ENCODE measurements around the gene GABRP. TPM values are rescaled to one million over a fixed set of nuclear protein-coding genes. Genes with fewer than 3 reads are reported as not detected.
A peak's percentile ranks its signal among the peaks of the same experiment; 100 is the strongest.

GABRP gene, protein sequence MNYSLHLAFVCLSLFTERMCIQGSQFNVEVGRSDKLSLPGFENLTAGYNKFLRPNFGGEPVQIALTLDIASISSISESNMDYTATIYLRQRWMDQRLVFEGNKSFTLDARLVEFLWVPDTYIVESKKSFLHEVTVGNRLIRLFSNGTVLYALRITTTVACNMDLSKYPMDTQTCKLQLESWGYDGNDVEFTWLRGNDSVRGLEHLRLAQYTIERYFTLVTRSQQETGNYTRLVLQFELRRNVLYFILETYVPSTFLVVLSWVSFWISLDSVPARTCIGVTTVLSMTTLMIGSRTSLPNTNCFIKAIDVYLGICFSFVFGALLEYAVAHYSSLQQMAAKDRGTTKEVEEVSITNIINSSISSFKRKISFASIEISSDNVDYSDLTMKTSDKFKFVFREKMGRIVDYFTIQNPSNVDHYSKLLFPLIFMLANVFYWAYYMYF
- total RNA-seq (2014; rRNA removed; shearing (Covaris generic); ENCODE audit: low replicate concordance) = not detected in 2 replicates

DNA sequence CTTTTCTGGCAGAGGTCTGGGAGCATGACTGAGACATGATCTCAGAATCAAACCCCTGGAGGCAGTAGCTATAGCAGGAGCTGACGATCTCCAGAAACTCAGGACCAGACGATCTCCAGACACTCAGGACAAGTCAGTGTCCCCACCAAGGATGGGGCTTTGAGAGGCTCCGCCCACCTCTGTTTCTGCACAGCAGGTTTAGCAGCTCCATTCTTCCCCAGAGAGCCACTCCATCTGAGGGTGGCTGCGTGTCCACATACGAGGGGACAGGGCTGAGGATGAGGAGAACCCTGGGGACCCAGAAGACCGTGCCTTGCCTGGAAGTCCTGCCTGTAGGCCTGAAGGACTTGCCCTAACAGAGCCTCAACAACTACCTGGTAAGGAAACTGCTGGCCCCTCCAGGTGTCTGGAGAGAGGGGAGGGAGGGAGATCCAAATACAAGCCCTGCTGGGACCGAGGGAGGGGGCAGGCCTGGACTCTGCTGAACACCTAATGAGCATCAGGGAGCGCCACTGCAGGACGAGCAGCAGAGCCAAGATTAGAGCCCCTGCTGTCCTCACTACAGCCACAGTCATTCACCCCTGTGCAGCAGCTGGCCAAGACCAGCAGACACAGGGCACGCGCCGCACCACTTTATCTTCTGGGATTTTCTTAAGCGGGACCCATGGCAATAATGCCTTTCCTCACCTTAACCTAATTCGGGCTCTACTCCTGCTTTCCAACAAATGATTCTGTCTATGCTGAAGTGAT is at the start of gene GABRP:
TSS of gene GABRP (plus strand) at position 228 of the 750 bp plus-strand sequence. CDS start 4,891 bp downstream, outside the sequence.
- in situ Hi-C loops (cut with HindIII; ENCODE audit: low pct_unique_long_range_greater_than_20kb, low sequenced_read_pairs) = no loop called here
- DNase-seq (ENCODE audit: low read depth) = no peak

DNA sequence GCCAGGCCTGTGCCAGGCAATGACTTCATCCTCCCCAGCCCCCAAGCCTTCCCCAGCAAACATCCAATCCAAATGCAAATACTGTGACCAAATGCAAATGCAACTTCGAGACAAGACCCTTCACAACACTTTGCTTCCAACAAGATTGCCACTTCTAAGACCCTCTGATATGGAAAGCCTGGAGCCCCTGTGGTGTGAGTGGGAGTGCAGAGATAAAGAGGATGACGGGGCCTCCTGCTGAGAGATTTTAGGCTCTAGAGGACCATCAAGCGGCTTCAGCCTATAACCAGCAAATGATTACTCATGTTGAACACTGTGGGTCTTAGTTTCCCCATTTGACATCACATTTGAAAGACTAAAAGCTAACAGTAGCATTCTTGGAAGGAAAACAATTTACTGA is 46.6 kb upstream of the GABRP start:
- no peak for DNase-seq (ENCODE audit: low read depth)
- in situ Hi-C loops (cut with HindIII; ENCODE audit: low pct_unique_long_range_greater_than_20kb, low sequenced_read_pairs) = no loop called here

DNA sequence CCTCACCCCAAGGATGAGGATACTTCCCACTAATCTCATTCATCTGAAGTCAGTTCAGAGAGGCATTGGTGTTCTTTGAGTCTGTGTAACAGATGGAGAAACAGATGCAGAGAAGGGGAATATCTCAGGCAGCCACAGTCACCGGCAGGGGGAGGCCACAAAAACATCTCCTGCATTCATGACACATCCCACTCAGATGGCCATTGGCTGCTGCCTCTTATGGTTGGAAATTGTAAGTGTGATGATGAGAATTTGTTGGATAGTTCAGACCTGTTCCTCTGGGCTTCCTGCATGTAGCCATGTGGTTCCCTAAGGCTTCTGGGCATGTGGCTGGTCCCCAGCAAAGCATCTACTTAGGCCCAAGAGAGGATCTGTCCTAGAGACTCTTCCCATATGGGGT is 45.9 kb upstream of the GABRP start:
- DNase-seq (ENCODE audit: low read depth) = no peak
- in situ Hi-C loops (cut with HindIII; ENCODE audit: low pct_unique_long_range_greater_than_20kb, low sequenced_read_pairs) = no loop called here

GRCh38 chr5:170738840-170739239 is 44.7 kb upstream of the GABRP start:
- in situ Hi-C loops (cut with HindIII; ENCODE audit: low pct_unique_long_range_greater_than_20kb, low sequenced_read_pairs) = no loop called here
- no peak for DNase-seq (ENCODE audit: low read depth)

DNA sequence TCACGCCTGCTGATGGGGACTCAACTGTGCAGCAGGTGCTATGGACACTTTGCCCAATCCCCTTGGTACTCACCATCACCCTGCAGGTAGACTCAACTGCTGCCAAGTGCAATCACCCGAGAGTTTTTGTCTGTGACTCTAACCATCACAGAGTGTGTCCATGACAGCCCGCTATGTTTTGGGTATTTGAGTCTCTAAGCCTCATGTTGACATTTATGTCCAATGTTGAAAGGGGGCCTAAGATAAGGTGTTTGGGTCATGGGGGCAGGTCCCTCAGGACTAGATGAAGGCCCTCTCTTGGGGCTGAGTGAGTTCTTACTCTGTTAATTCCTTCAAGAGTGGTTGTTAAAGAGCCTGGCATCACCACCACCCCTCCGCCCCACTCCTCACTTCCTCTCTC is 44.1 kb upstream of the GABRP start:
- in situ Hi-C loops (cut with HindIII; ENCODE audit: low pct_unique_long_range_greater_than_20kb, low sequenced_read_pairs) = no loop called here
- DNase-seq (ENCODE audit: low read depth) = no peak

DNA sequence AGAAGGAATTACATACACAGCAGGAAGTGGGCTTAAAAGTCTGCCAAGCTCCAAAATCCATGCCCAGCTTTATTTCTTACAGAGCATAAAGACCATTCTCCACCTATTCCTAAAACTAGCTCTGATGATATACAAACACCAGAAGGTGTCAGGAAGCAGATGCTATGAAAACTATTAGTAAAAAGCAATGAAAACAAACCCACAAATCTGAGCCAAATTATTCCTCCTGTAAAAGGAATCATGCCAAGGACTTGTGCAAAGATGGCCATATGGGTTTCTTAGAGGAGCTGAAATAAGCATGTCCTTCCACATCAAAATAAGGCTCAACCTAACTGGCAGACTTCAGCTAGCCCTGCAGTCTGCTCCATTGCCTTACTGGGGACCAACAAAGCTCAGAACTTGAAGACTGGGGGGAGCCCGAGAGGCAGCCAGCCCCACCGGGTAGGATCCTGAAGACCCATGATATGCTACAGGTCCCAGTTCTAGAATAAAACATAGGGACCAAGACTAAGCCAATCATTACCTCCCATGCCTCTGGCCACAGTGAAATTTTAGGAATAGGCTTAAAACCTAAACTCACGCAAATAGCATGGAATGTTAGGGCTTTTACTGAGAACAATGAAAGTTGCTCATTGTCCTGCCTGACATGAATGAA is 42.8 kb upstream of the GABRP start:
- DNase-seq (ENCODE audit: low read depth) = no peak
- in situ Hi-C loops (cut with HindIII; ENCODE audit: low pct_unique_long_range_greater_than_20kb, low sequenced_read_pairs) = no loop called here

DNA sequence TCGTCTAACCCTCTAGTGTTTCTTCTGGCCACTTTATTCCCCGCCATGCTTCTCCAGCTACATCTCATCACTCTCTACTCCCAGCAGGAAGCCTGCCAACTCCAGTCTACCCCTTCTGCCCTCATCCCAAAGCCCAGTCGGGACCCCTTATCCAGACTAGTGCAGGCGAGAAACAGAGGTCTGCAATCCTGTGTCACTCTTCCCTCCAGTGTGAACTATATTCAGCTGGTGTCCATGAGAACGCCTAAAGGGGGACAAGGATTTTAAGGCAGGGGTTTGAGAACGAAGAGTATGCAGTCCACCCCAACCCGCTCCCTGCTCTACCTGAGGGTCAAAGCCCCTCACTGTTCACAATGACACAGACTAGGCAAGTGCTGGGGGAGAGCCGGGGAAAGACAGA is 41.7 kb upstream of the GABRP start:
- in situ Hi-C loops (cut with HindIII; ENCODE audit: low pct_unique_long_range_greater_than_20kb, low sequenced_read_pairs) = no loop called here
- no peak for DNase-seq (ENCODE audit: low read depth)

- in situ Hi-C loops (cut with HindIII; ENCODE audit: low pct_unique_long_range_greater_than_20kb, low sequenced_read_pairs) = no loop called here
- no peak for DNase-seq (ENCODE audit: low read depth)
Measured at GRCh38 chr5:170743876-170744212, 39.7 kb upstream of the GABRP start.

DNA sequence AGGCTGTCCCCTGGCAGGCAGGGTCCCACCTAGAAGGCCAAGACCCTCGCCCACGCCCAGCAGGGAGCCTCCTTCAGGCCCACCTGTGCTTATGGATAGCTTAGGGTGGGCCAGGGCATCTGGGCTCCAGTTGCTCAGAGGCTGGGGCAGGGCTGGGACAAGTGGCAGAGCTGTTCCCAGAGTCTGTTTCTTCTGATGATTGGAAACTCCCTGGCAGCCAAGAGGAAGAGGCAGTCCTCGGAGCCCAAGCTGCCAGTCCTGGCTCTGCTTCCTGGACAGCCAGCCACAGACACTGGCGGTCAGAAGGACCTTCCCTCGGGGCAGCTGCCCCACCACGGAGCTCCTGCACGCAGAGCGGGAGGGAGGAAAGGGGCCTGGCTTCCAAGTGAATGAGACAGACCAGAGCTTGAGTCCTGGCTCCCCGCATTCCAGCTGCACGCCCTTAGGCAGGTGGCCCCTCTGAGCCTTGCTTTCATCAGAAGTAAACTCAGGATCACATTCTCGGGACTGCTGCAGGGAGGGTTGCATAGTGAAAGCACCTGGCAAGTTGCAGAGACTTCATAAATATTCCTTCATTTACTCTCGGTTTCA is 37.9 kb upstream of the GABRP start:
- in situ Hi-C loops (cut with HindIII; ENCODE audit: low pct_unique_long_range_greater_than_20kb, low sequenced_read_pairs) = no loop called here
- DNase-seq (ENCODE audit: low read depth) = peak; percentile 77

GRCh38 chr5:170746075-170746960 is 37.2 kb upstream of the GABRP start:
- in situ Hi-C loops (cut with HindIII; ENCODE audit: low pct_unique_long_range_greater_than_20kb, low sequenced_read_pairs) = no loop called here
- no peak for DNase-seq (ENCODE audit: low read depth)

DNA sequence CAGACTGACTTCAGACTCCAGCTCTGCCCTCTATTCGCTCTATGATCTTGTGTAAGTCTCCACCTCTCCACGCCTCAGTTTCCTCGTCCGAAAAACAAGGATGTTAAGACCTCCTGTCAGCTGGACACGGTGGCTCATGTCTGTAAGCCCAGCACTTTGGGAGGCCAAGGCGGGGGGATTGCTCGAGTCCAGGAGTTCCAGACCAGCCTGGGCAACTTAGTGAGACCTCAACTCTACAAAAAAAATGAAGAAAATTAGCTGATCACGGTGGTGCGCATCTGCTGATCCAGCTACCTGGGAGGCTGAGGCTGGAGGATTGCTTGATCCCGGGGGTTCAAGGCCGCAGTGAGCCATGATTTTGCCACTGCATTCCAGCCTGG is 36.6 kb upstream of the GABRP start:
- in situ Hi-C loops (cut with HindIII; ENCODE audit: low pct_unique_long_range_greater_than_20kb, low sequenced_read_pairs) = no loop called here

DNA sequence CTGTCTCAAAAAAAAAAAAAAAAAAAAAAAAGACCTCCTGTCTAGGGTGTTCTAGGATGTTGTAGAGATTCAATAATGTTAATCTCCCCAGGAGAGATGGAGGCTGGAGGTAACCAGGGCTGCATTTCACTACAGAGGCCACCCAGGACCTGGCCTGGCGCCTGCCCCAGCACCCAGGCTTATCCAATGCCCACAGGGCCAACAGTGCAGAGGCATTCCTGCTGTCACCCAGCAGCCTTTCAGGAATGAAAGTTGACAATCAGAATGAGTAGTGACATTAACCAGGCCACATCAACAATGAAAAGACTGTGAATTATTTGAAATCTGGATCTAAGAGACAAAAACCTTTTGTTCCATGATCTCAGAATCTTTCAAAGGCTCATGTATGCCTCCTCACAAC is 36.2 kb upstream of the GABRP start:
- DNase-seq (ENCODE audit: low read depth) = no peak
- in situ Hi-C loops (cut with HindIII; ENCODE audit: low pct_unique_long_range_greater_than_20kb, low sequenced_read_pairs) = no loop called here

More for the DNA sequence above, 36.6 kb upstream of the GABRP start:
- DNase-seq (ENCODE audit: low read depth) = no peak

GRCh38 chr5:170747851-170748250 is 35.7 kb upstream of the GABRP start:
- in situ Hi-C loops (cut with HindIII; ENCODE audit: low pct_unique_long_range_greater_than_20kb, low sequenced_read_pairs) = no loop called here
- peak; percentile 34 for DNase-seq (ENCODE audit: low read depth)

DNA sequence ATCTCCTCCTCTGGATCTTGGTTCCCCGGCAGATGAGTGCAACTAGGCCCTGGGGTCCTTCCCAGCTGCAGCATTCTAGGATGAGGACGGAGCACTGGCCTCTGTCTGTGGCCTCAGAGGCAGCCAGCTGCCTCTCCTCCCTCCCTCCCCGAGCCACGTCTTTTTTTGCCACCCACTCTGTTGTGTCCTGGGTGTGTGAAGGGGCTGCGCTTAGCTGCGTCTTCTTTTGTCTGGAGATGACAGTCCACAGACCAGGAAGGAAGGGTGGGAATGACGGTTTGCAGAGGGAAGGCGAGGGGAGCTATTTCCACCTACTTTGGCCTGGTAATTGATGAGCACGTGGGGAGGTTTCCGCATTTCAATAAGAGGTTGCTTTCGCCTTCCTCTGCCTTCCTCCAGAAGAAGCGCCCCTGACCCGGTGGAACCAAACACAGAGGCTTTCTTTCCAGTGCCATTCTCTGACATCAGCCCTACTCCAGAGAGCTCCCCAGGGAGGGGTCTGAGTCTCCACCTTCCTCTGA is 34.5 kb upstream of the GABRP start:
- in situ Hi-C loops (cut with HindIII; ENCODE audit: low pct_unique_long_range_greater_than_20kb, low sequenced_read_pairs) = no loop called here
- DNase-seq (ENCODE audit: low read depth) = no peak

GRCh38 chr5:170749911-170750431 is 33.6 kb upstream of the GABRP start:
- DNase-seq (ENCODE audit: low read depth) = peak; percentile 56
- in situ Hi-C loops (cut with HindIII; ENCODE audit: low pct_unique_long_range_greater_than_20kb, low sequenced_read_pairs) = no loop called here

GRCh38 chr5:170750791-170751190 is 32.7 kb upstream of the GABRP start:
- in situ Hi-C loops (cut with HindIII; ENCODE audit: low pct_unique_long_range_greater_than_20kb, low sequenced_read_pairs) = no loop called here
- DNase-seq (ENCODE audit: low read depth) = no peak

DNA sequence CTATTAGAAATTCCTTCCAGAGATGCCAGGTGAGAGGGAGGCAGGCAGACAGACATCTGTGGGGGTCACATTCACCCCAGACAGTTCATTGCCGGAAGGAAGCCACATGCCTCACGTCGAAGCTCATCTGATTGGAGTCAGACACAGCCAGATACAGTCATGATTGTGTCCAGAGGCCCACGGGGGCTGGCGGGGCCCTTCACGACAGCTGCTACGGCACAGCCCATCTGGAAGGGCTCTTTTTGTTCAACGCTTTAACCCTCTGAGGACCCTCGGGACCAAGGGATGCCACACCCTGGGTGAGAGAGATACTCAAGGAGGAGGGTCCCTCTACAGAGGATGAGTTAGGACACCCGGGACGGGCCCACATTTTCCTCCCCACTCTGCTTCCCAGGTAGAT is 31.9 kb upstream of the GABRP start:
- no peak for DNase-seq (ENCODE audit: low read depth)
- in situ Hi-C loops (cut with HindIII; ENCODE audit: low pct_unique_long_range_greater_than_20kb, low sequenced_read_pairs) = no loop called here

Data from Caki2 (cell line).